SIG-M5 (cell line): ENCODE measurements around the gene WDR47.
"Not testable (repeated sequence)": the region's sequence is repeated elsewhere in the genome, so short reads cannot be mapped to it uniquely, and the experiment has no call there.

Experiments used
- DNase-seq: peaks from one replicate; lab custom pipeline; 2025; lab: John Stamatoyannopoulos, UW

Gene WDR47

DNA sequence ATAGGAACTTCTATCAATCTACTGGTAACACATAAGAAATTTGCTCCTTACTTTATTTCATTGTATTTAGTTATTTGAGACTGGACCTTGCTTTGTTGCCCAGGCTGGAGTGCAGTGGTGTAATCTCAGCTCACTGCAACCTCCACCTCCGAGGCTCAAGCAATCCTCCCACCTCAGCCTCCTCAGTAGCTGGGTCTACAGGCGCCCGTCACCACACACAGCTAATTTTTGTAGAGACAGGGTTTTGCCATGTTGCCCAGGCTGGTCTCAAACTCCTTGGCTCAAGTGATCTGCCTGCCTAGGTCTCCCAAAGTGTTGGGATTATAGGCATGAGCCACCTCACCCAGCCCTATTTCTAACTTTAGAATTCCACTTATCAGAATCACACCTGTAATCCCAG is 10.2 kb upstream of the WDR47 start:
- DNase-seq: not testable (repeated sequence)

DNA sequence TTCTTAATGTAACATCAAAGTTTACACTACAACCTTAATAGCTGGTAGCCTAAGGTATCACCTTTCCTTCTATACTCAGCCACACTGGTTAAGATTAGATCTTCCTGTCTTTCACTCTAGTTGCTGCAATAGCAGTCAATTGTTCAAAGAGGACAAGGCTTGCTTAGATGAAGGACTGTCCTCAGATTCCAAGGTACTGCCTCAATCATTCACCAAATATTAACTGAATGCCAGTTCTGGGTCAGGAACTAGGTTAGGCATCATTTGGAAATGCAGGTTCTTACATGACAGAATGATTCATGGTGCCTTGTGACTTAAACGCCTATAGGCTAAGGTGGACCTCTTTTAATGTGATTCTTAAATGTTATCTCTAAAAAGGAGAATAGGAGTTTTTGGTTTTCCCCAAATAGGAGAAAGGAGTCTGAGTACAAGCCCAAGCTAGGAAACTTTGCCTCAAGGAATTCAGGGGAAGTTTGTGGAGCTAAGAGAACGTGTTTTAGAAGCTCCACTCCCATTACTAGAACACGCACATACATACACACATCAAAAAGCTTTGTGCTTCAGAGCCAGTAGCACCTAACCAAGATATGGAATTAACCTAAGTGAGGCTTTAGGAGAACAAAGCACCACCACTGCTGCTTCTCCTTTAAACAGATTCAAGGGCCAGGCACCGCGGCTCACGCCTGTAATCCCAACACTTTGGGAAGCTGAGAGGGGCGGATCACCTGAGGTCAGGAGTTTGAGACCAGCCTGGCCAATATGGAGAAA is 8.5 kb upstream of the WDR47 start:
- DNase-seq: no peak

GRCh38 chr1:109048335-109048734 is 6.4 kb upstream of the WDR47 start:
- no peak for DNase-seq

DNA sequence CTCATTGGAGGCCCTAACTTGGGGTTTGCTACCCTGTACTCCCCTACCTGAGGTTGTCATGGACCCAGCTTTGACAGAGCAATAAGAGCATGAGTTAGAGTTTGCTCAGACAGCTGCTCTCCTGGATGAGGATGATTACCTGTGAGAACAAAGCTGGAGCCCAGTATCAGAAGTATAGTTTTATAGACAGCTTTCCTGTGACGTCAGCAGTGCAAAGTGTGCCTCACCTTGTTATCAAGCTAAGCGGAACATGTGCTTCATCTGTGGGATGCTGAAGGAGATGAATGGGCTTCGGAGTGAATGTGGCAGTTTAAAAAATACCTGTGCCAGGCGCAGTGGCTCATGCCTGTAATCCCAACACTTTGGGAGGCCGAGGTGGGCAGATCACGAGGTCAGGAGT is 5.4 kb upstream of the WDR47 start:
- no peak for DNase-seq

- DNase-seq: no peak
Observed at GRCh38 chr1:109046671-109047070, 4.8 kb upstream of the WDR47 start.

DNA sequence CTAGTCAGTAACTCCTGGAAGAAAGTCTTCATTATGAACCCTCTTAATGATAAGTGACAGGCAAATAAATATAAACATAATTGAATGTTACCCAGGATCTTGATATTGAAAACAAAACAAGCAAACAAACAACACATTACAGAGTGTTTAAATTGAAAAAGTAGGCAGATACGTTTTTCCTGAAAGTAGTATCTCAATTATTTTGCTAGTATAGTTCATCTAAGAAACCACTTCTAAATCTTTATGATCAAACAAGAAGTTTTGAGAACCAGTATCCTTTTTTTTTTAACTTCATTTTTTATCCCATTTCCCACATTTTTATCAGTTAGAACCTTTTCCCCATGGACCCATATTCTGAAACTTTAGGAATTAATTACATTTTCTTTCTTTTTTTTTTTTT is 3.7 kb upstream of the WDR47 start:
- DNase-seq: no peak

GRCh38 chr1:109040989-109041620 is 797 bp downstream of the WDR47 start:
- DNase-seq: no peak

- no peak for DNase-seq
Observed at GRCh38 chr1:109040627-109040988, 1.3 kb downstream of the WDR47 start.

GRCh38 chr1:109034382-109034781 is 7.5 kb downstream of the WDR47 start:
- DNase-seq: no peak

DNA sequence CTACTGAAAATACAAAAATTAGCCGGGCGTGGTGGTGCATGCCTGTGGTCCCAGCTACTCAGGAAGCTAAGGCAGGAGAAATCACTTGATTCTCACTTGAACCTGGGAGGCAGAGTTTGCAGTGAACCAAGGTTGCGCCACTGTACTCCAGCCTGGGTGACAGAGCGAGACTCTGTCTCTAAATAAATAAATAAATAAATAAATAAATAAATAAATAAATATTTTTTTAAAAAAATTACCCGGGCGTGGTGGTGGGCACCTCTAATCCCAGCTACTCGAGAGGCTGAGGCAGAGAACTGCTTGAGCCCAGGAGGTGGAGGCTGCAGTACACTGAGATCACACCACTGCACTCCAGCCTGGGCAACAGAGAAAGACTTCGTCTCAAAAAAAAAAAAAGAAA is 12.4 kb downstream of the WDR47 start:
- DNase-seq: not testable (repeated sequence)

DNA sequence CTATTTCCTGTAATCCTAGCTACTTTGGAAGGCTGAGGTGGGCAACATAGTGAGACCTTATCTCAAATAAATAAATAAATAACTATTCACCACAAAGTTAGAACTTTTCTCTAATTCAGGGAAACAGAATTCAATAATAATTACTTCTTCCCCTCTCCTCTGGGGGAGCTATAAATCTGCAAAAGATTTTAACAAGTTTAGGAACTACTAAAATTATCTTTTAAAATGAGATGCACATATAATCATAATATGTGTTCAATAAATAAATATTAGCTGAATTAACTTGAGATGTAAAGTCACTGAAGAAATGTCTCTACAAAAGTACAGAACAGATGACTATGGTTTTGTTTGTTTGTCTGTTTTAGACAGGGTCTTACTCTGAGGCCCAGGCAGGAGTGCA is 14.1 kb downstream of the WDR47 start:
- DNase-seq: no peak

- no peak for DNase-seq
Observed at GRCh38 chr1:109025694-109026093, 16.2 kb downstream of the WDR47 start.

- no peak for DNase-seq
Observed at GRCh38 chr1:109024646-109025045, 17.3 kb downstream of the WDR47 start.

DNA sequence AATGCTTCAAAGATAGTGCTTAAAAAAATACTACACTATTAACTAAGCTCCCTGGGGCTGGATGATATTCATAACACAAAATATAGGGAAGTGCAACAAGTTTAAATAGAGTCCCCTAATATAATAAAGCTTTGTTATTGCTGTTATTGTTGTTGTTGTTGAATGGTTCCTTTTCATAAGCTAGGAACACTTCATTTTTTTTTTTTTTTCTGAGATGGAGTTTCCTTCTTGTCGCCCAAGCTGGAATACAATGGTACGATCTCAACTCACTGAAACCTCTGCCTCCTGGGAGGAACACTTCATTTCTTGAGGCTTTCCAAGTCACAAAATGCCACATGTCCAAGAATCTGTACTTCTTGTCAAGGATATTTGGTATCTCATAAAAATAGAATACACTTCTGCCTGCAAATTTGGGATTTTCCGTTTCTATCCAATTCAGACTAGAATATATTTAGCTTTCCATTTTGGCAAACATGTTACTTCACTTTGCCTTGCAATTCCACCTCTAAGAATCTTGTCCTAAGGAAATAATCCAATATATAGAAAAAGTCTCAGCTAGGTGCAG is 21.1 kb downstream of the WDR47 start:
- DNase-seq: no peak

GRCh38 chr1:109017719-109018118 is 24.2 kb downstream of the WDR47 start:
- not testable (repeated sequence) for DNase-seq

- no peak for DNase-seq
Observed at GRCh38 chr1:109017134-109017533, 24.8 kb downstream of the WDR47 start.

GRCh38 chr1:109011335-109011734 is 30.6 kb downstream of the WDR47 start:
- no peak for DNase-seq

- not testable (repeated sequence) for DNase-seq
Observed at GRCh38 chr1:108996622-108997021, 45.3 kb downstream of the WDR47 start.

DNA sequence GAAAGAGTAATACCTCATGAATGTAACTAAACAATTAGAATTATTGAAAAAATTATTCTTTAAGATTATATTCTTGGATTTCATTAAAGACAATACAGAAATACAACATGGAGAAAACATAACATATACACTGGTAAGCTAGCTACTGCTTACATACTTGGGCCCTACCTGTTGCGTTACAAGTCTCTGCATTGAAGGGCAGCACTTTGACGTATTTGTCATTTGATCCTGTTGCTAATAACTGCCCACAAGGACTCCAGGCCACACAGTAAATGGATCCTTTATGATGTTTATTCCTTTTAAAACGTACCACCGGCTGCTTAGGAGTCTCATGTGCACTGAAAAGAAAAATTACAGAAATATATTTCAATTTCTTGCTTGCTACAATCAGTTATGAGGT is 58.8 kb downstream of the WDR47 start:
- DNase-seq: no peak

DNA sequence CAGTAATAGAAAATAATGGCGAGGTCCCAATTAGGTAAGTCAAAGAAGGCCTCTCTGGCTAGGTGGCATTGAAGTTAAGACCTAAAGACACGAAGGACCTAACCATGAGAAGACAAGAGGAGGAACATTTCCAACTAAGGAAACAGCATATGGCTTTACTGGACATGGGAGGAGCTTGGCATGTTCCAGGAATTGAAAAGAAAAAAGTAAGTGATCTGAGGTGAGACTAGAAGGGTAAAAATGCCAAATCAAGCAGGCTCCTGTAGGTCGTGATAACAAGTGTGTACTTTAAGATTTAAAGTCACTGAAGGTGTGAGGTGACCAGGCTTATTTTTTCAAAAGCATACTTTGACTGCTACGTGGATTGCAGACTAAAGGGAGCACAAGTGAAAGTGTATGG is 65.2 kb downstream of the WDR47 start:
- DNase-seq: no peak

DNA sequence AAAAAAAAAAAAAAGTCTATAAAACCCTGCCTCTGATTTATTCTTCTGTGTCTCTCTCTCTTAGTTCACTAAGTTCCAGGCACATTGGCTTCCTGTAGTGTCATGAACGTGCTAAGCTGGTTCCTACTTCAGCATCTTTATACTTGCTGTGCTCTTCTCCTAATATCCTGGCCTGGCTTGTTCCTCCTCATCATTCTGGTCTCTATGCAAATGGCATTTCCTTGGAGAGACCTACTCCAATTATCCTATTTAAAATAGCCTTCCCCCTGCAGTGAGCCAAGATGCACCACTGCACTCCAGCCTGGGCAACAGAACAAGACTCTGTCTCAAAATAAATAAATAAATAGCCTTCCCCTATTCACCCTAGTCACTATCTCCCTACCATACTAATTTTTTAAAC is 69.0 kb downstream of the WDR47 start:
- no peak for DNase-seq

DNA sequence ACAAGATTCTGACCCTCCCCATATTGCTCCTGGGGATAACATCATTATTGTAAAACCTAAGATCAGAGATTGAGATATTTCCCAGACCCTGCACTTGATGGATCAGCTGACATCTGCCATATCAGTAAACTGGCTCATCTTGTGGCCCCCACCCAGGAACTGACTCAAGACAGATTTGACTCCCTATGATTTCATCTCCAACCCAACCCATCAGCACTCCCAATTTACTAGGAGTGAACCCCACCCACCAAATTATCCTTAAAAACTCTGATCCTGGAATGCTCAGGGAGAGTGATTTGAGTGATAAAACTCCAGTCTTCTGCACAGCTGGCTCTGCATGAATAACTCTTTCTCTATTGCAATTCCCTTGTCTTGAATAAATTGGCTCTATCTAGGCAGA is 72.6 kb downstream of the WDR47 start:
- DNase-seq: no peak

DNA sequence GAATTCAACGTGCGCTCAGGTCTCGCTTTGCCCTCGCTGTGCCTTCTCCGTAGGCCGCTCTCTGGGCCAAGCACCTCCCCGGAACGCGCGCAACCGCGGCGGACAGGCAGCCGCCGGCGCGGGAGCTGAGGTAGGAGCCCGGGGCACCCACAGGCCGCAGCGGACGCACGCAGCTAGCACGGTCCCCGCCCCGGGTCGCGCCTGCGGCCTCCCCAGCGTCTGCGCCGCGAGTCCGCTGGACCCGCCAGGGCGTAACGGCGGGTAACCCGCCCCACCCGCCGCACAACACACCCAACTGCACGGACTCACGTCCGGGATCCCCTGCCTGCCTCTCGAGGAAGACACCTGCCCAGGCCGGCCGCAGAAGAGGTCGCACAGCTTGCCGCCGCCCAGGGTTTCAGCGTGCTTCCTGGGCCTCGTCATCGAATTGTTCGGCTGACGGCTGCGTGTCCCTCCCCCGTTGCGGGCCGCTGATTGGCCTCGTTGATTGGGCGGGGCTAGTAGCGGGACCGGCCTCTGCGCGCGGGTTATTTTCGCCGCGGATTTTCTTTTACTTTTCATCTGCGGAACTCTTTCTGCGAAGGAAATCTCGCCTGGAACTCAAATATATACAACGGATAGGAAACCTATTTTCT is 78.7 kb downstream of the WDR47 start, which contains the start of gene CLCC1:
TSS of gene CLCC1 (minus strand) at position 433 of the 635 bp plus-strand sequence. CDS start 13,047 bp downstream, outside the sequence.
- DNase-seq: peak; percentile 45
